Smooth muscle cell (in vitro differentiated cells): Measurements from ENCODE around the gene NRROS. TPM values are rescaled to one million over a fixed set of nuclear protein-coding genes. Genes with fewer than 3 reads are reported as not detected.

Experiments
- DNase-seq: peaks from one replicate; lab custom pipeline; 2025; ENCODE audit not compliant: unreplicated experiment; lab: John Stamatoyannopoulos, UW
- H2AFZ ChIP-seq: fragments of 200-600 bp; sonication (generic); 2 replicates; pipeline ENCODE4 v1.6.0; 2016; ENCODE audit warnings: antibody characterized with exemption, low read depth, mild to moderate bottlenecking
- H3F3A ChIP-seq: fragments of 200-600 bp; sonication (generic); 2 replicates; pipeline ENCODE4 v1.6.0; 2017; ENCODE audit warnings: antibody characterized with exemption, low read depth
- H3K27ac ChIP-seq: fragments of 200-600 bp; sonication (generic); 2 replicates; pipeline ENCODE4 v1.5.1; 2016; ENCODE audit warnings: low read depth, mild to moderate bottlenecking
- H3K27me3 ChIP-seq: fragments of 200-600 bp; sonication (generic); 2 replicates; pipeline ENCODE4 v1.6.1; 2016; ENCODE audit warnings: low read depth, mild to moderate bottlenecking
- H3K36me3 ChIP-seq: fragments of 200-600 bp; sonication (generic); 2 replicates; pipeline ENCODE4 v1.5.1; 2016; ENCODE audit warnings: low read depth
- H3K4me1 ChIP-seq: fragments of 200-600 bp; sonication (generic); 2 replicates; pipeline ENCODE4 v1.5.1; 2016; ENCODE audit warnings: low read depth
- H3K4me2 ChIP-seq: fragments of 200-600 bp; sonication (generic); 2 replicates; pipeline ENCODE4 v1.6.0; 2016; ENCODE audit warnings: mild to moderate bottlenecking
- H3K4me3 ChIP-seq: fragments of 200-600 bp; sonication (generic); 2 replicates; pipeline ENCODE4 v1.5.1; 2016; ENCODE audit warnings: mild to moderate bottlenecking
- H3K79me2 ChIP-seq: fragments of 200-600 bp; sonication (generic); 2 replicates; pipeline ENCODE4 v1.6.0; 2016; ENCODE audit warnings: low read depth, mild to moderate bottlenecking
- H3K9ac ChIP-seq: fragments of 200-600 bp; sonication (generic); 2 replicates; pipeline ENCODE4 v1.6.0; 2016; ENCODE audit warnings: low read depth
- H3K9me3 ChIP-seq: fragments of 200-600 bp; sonication (generic); replicated peaks from 2 replicates; pipeline ENCODE4 v1.5.1; 2016; ENCODE audit warnings: low read depth
- H4K20me1 ChIP-seq: fragments of 200-600 bp; sonication (generic); 2 replicates; pipeline ENCODE4 v1.6.0; 2016; ENCODE audit warnings: low read depth
- CTCF ChIP-seq: fragments of 200-600 bp; sonication (generic); IDR thresholded peaks from 2 replicates; pipeline ENCODE4 v1.5.1; 2017; ENCODE audit warnings: borderline replicate concordance, mild to moderate bottlenecking, antibody characterized with exemption; ENCODE audit not compliant: insufficient read depth, poor library complexity, severe bottlenecking
- WGBS: methylation state at CpG from one replicate; pipeline ENCODE4 v1.1.7; 2016; ENCODE audit warnings: low lambda C conversion rate; 5-methylcytosine and 5-hydroxymethylcytosine counted together
- polyA plus RNA-seq: library from polyadenylated mRNA; unstranded; fragments of >200 nt; fragmentation: Nextera tagmentation; extraction: Ambion mirVana; gene quantifications from 2 replicates; pipeline ENCODE4 v1.2.1, GENCODE V29; 2016
- total RNA-seq: library from RNA; depleted of rRNA; stranded (reverse); fragments of >200 nt; gene quantifications from 2 replicates; pipeline ENCODE4 v1.2.3, GENCODE V29; 2014

NRROS gene
- total and polyA plus RNA-seq, 2 experiments from 2014 or later, result 0.45 TPM; not detected in 1

- 90% methylated on average over 21 of the region's 21 CpGs for WGBS
These were observed 6.6 kb downstream of the NRROS start for GRCh38 chr3:196645897-196646665.

GRCh38 chr3:196646666-196647216 is 7.2 kb downstream of the NRROS start:
- no peaks in the 10 kb centered on the region for H3K27me3 ChIP-seq
- 96% methylated on average over 17 of the region's 17 CpGs for WGBS
- no peak overlapping the region for H3K9ac ChIP-seq
- H3K9me3 ChIP-seq, result no peaks in the 10 kb centered on the region
- no peak overlapping the region for H2AFZ ChIP-seq
- TF ChIP-seq CTCF, result no peak
- H3K27ac ChIP-seq, result no peak overlapping the region
- no peak for DNase-seq
- H3K4me2 ChIP-seq, result no peak overlapping the region
- no peaks in the 10 kb centered on the region for H3K79me2 ChIP-seq
- H3F3A ChIP-seq, result peaks cover 3% of the 10 kb centered on the region
- no peaks in the 10 kb centered on the region for H4K20me1 ChIP-seq
- H3K36me3 ChIP-seq, result no peaks in the 10 kb centered on the region
- H3K4me1 ChIP-seq, result no peaks in the 10 kb centered on the region
- no peak overlapping the region for H3K4me3 ChIP-seq

More at GRCh38 chr3:196645897-196646665, 6.6 kb downstream of the NRROS start:
- H3F3A ChIP-seq, result peaks cover under 1% of the 10 kb centered on the region
- H3K27ac ChIP-seq, result no peak overlapping the region
- H3K36me3 ChIP-seq, result no peaks in the 10 kb centered on the region
- no peaks in the 10 kb centered on the region for H4K20me1 ChIP-seq
- no peaks in the 10 kb centered on the region for H3K9me3 ChIP-seq
- DNase-seq, result no peak
- no peaks in the 10 kb centered on the region for H3K27me3 ChIP-seq
- no peaks in the 10 kb centered on the region for H3K4me1 ChIP-seq
- no peak overlapping the region for H3K4me3 ChIP-seq
- no peak overlapping the region for H2AFZ ChIP-seq
- no peak for TF ChIP-seq CTCF
- H3K4me2 ChIP-seq, result no peak overlapping the region
- H3K9ac ChIP-seq, result no peak overlapping the region
- no peaks in the 10 kb centered on the region for H3K79me2 ChIP-seq

GRCh38 chr3:196650740-196651311 is 11.3 kb downstream of the NRROS start:
- WGBS, result 38% methylated on average over 6 of the region's 6 CpGs
- TF ChIP-seq CTCF, result no peak
- Histone ChIP-seq H2AFZ (no peak overlapping the region), H3K4me1 (no peaks in the 10 kb centered on the region), H4K20me1 (no peaks in the 10 kb centered on the region), H3K27me3 (no peaks in the 10 kb centered on the region), H3K9ac (no peak overlapping the region), H3K36me3 (no peaks in the 10 kb centered on the region), H3K4me3 (no peak overlapping the region), H3K79me2 (no peaks in the 10 kb centered on the region), H3K4me2 (peak overlapping the region; percentile 44), H3K9me3 (no peaks in the 10 kb centered on the region), H3K27ac (peak overlapping the region; percentile 64), H3F3A (peaks cover 9% of the 10 kb centered on the region)
- no peak for DNase-seq
